ENCODE measurements around the gene TIFAB.

DNA sequence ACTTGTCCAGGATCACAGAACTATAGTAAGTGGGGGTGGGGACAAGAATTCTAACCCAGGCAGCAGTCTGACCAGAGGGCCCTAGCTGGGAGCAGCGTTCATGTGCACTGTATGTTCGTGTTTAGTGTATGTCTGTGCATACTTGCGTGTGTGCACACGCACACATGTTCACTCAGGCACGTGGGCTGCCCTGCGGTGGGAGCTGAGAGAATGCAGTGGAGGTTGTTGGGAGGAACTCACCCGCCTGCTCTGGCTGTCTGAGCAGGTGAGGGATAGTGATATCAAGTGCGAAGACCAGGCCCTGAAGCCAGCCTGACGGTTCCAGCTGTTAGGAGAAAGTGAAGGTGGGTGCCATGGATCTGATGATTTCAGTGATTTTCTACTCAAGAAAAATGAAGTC is 5.9 kb downstream of the TIFAB start:
- TF ChIP-seq POLR2A (IDR thresholded peaks at IDR 0.05) (no peak), POLR2AphosphoS5 (IDR thresholded peaks at IDR 0.05) (no peak)
- TF ChIP-seq, protein P1, sequence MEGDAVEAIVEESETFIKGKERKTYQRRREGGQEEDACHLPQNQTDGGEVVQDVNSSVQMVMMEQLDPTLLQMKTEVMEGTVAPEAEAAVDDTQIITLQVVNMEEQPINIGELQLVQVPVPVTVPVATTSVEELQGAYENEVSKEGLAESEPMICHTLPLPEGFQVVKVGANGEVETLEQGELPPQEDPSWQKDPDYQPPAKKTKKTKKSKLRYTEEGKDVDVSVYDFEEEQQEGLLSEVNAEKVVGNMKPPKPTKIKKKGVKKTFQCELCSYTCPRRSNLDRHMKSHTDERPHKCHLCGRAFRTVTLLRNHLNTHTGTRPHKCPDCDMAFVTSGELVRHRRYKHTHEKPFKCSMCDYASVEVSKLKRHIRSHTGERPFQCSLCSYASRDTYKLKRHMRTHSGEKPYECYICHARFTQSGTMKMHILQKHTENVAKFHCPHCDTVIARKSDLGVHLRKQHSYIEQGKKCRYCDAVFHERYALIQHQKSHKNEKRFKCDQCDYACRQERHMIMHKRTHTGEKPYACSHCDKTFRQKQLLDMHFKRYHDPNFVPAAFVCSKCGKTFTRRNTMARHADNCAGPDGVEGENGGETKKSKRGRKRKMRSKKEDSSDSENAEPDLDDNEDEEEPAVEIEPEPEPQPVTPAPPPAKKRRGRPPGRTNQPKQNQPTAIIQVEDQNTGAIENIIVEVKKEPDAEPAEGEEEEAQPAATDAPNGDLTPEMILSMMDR (IDR thresholded peaks at IDR 0.05), result no peak
